Occipital lobe (tissue), 2 donors: ENCODE results near the gene CPE. TPM values are rescaled to one million over a fixed set of nuclear protein-coding genes. Genes with fewer than 3 reads are reported as not detected.
"Not testable (repeated sequence)": the region's sequence is repeated elsewhere in the genome, so short reads cannot be mapped to it uniquely, and the experiment has no call there.

Experiments used
- DNase-seq: peaks from one replicate; lab custom pipeline; 2025; lab: John Stamatoyannopoulos, UW
- total RNA-seq: library from RNA; depleted of rRNA; stranded (reverse); fragments of >200 nt; gene quantifications from one replicate; pipeline ENCODE4 v1.2.3, GENCODE V29; 2014

Gene CPE
- total RNA-seq, 1 donor from 2014 or later: 347 TPM

DNA sequence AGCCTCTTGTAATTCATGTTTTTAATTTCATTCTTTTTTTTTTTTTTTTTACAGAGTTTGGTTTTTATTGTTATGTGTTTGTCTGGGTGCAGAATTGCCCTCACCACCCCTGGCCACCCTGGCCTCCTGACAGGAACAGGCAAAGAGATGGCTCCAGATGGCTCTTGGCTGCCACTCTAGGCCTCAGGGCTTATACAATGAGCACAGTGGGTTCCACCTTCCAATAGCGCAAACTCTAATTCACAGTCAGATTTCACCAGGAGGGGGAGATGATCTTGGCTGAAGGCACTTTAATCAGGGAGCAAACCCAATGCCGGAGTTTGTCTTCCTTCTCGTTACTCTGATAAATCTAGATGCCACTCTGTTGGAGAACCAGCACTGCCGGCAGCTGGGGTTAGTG is 24.8 kb downstream of the CPE start:
- DNase-seq: no peak

DNA sequence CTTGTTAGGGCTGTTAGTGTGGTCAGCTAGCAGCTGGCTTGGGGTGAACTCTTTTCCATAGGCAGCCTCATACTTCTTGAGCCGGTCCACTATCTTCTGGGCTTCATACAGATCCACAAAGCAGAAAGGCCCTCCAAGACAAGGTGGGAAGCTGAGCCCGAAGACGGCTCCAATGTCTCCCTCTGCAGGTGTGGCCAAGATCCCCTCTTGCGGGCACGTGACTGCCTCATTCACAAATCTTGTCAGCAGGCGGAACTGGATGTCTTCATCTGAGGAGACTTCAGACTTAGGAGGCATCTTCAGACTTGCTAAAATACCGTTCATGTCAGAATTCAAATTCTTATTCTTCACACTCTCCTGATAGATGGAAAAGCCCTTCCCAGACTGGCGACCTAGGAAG is 25.3 kb downstream of the CPE start:
- DNase-seq: no peak

DNA sequence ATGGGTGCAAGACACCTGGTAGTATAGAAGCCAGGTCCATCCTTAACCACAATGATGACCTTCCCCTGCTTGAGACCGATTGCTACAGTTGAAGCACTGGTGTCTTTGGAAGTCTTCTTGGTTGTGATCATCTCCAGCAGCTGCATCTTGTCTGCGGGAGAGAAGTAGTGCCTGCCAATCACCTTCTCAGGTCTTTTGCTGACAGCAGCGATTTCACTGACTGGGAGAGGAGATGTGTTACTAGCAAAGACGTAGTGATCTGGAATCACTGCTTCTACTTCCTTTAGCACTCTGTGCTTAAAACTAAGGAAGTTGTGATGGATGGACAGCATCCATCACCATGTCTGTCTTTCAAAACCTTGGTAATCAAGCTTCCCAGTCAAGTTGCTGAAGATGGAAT is 25.9 kb downstream of the CPE start:
- no peak for DNase-seq

DNA sequence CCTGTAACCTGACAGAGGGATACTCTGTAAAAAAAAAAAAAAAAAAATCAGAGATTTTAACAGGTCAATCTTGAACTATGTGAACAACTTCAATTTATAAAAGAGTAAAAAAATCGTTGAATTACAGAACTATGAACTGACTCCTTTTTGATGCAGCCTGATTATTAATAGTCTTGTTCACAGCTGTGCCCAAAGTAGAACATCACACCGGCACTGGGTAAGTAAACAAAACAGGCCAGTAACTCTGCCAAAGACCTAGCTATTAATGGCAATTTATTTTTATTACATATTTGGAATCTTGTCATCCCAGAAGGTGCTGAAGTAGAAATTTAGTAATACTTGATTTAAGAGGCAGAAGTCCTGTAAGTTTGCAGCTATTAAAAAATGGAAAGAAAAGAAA is 31.4 kb downstream of the CPE start:
- DNase-seq: no peak

DNA sequence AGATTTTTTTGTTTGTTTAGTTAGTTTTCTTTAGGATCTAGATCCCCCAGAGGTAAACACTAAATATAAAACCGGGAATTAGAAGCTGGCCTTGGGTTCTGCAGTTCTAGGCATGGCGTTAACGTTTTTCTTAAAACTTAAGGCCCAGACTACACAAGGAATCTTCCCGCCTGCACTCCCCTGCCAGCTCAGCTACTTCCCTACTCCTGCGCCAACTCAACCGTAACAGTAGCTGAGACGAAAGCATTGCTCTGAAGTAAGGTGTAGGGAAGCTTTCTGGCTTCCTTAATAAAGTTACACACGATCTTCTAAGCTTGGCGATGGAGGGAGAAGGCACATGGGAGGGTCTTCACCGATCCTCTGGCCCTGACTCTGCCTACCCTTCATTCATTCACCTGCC is 37.1 kb downstream of the CPE start:
- DNase-seq: no peak

DNA sequence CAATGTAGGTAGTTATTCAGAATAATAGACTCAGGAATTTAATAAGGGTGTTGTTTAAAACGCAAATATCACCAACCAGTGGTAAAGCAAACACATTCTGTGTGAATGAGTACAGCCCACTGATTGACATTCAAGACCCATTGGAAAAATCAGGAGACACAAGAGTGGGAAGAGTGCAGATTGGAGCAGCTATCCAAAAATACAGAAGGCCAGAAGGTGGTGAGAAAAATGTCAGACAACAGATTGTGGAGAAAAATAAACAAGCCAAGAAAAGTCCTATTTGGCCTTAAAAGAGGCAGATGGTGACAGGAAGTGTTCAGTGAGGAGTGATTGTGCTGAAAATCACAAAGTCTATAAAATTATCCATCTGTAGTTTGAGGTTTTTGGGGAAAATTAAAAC is 39.3 kb downstream of the CPE start:
- DNase-seq: no peak

DNA sequence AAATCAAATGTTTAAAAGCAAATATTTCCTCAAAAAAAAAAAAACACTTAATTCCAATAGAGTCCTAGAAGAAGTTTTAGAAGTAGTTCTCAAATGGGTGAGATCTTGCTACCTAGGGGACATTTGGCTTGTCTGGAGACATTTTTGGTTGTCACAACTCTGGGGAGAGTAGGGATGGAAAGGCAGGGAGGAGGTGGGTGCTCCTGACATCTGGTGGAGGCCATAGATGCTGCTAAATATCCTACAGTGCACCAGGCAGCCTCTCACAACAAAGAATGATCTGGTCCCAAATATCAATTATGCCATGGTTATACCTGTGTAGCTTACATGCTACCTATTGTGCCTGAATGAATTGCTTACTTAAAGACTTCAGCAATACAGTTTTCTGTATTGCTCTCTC is 46.8 kb downstream of the CPE start:
- DNase-seq: no peak

DNA sequence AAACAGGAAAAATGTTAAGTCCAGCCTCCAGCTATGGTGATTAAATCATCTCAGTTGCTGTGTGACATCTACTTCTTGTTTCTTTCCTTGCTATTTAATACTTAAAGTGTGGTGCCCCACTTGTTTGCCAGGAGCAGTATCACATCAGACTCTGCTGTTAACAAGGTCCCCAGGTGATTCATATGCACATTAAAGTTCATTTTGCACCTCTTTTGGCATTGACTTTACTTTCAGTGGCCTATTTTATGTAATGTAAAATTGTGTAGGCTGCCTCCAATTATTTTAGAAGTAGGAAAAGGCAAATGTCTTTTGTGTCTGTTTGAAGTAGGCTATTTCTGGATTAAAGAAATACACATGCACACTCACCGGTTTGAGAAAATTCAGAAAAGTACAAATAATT is 47.5 kb downstream of the CPE start:
- no peak for DNase-seq

DNA sequence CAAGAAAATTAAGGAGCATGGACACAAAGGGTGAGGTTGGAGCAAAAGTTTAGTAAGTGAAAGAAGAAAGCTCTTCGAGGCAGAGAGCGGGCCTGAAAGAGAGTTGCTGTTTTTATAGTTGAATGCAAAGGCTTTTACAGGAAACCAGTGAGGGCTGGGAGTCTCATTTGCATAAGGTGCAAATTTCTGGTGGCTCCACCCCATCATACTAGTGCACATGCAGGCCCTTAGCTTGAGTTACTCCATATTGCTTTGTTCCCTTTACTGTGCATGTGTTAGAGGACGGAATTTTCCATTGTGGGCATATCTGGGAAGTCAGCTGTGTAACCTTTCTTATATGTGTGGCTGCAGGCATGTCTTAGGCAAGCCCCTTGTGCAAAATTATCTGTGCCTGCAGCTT is 48.0 kb downstream of the CPE start:
- no peak for DNase-seq

DNA sequence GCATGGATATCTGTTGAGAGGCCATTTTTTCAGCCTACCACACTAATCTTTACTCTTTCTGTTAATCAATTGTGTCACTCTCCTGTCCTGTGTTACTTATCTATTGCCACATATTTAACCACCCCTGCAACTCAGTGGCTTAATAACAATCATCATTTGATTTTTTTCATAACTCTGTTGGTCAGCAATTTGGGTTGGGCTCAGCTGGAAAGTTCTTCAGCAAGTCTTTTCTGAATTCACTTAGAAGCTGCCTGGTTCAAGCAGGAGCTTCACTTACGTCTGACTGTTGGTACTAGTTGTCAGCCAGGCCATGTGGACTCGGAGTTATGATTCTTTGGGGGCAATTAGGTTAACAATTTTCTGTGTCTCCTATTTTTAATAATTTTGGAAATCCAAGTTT is 50.1 kb downstream of the CPE start:
- DNase-seq: no peak

DNA sequence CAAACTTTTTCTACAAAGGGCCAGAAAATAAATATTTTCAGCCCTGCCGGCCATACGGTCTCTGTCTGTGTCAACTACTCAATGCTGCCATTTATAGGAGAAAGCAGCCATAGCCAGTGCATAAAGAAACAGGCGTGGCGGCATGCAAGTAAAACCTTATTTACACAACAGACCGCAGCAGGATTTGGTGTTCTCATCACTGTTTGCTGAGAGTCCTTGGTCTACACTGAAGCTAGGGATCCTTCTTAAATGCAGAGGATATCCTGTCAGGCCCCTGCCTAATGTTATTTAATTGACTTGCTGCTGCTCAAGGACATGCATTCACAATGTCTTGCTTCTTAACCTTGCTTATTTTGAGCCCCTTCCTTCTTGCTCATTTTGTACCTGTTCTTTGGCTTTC is 54.7 kb downstream of the CPE start:
- DNase-seq: no peak

DNA sequence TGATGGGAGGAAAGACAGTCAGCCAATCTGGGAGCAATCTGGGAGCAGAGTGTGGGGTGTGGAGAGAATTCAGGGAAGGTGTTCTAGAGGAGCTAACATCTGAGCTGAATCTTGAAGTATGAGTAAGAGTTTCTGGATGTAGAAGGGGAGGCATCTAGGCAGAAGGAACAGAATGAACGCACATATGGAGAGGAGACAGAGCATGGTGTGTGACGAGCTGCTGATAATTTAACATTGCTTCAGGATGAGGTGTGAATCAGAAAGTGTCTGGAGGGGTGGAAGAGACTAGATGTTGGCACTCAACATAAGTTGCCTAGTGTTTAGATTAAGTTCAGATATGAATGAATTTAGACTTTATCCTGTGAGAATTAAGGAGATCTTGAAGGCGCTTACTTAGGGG is 58.9 kb downstream of the CPE start:
- DNase-seq: no peak

DNA sequence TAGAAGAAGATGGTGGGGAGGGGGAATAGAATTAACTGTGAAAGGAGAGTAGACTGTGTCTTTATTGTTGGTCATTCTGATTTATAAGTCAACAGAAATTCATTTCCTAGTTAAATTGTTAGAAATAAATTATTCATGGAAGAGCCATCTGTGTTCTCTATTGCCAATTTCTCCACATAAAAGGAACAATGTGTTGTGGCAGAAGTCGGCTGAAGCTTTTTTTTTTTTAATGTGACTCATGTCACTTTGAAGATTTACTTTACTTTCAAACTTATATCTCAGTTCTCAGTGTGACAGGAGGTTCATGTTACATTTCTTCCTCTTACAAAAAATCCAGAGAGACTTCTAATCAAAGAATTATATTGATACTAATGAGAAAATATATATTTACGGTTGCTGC is 60.5 kb downstream of the CPE start:
- DNase-seq: no peak

DNA sequence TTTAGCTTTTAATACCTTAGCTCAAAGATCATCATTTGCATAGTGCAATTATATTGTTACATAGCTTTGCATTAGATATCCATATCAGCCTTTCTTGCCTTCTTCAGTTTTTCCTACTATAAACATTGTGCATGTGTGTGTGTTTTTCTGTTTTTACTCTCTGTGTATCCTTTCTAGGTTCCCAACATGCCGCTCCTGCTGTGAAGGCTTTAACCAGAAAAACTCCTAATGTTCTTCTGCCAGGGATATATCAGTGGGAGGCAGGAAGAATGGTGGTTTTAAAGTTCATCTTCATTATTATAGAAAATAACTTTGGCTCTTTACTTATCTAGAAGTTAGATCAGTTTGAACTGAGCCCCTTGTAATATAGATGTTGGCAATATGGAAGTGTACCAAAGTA is 61.2 kb downstream of the CPE start:
- no peak for DNase-seq

DNA sequence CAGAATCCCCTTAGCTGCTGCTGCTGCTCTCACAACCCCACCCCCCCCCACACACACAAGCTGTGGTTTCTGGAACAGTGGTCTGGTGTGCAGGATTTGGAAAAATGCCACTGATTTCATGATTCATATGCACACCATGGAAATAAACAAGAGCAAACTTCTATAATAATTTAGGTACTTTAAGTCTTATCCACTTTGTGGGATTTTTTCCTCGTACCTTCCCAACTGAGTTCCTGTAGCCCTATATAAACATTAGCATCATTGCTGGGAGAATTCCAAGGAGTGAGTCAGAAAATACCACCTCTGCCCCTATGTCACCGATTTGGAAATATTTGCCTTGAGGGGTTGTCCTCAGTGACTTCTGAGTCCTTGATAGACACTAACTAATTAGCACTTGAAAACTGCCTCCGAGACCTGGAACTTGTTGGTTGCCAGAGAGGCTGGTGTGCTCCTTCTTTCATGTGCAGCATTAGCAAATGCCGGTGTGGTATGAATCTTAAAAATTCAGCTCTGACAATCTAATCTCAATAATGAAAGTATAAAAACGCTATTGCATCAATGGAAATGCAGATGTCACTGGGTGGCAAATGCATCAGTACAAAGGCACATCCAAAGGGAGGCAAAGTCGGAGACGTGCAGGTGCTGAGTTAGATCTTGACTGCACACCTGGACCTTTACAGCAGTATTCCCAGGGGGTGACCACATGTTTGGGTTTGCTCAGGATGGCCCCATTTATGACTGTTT is 61.8 kb downstream of the CPE start:
- DNase-seq: no peak

DNA sequence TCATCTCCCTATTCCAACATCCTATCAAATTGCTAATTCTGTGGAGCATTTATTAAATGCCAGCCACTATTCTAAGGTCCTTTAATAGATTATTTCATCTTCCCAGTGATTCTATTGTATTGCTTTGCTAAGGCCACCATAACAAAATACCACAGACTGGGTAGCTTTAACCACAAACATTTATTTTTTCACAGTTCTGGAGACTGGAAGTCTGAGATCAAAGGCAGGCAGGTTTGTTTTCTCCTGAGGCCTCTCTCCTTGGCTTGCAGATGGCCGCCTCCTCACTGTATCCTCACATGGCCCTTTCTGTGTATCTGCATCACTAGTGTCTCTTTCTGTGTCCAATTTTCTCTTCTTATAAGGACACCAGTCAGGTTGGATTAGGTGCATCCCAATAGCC is 64.5 kb downstream of the CPE start:
- no peak for DNase-seq

DNA sequence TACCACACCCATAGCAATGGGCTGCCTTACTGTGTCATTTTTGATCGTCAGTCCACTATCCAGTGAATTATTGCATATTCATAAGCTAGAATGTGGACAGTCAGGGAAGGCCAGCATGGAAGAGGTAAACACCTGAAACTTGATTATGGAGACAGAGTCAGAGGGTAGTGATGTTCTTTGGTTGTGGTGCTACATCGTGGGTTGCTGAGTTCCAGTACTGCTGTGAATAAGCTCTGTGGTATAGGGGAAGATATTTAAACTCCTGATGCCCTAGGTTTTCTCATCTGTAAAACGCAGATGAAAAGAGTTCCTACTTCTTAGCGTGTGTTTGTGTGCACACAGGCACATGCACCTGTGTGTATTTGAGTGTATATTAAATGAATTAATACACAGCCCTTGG is 69.9 kb downstream of the CPE start:
- DNase-seq: no peak

DNA sequence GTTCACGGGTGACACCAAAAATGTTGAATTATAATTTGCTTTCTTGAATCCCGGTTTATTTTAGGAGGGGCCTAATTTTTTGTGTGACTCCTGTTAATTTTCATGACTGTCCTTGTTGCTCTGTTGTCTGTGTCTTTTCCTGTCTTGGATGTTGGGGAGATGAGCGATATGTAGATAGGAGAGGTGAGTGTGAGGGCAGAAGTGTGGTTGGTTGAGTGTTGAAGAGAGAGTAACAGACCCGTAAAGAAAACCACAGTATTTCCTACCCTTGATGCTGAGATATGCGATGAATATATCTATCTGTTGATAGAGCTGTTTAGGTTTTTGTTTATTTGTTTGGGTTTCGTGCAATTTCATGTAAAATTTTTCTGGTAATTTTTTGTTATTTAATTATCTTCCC is 70.5 kb downstream of the CPE start:
- no peak for DNase-seq

DNA sequence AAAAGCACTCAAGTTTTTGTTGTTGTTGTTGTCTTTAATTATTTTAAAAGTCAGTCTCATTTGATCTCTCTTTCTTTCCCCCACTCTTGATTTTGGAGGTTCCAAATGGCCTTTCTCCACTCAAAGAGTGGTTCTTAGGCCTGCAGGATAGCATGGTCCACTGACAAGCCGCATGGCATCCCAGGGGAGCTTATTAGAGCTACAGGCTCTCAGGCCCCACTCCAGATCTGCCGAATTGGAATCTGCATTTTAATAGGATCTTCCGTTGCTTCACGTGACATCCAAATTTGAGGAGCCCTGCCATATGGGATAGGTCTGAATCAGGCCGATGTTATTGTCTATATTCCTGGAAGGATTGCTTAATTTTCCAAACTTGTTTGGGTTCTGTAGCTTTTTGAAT is 72.1 kb downstream of the CPE start:
- no peak for DNase-seq

DNA sequence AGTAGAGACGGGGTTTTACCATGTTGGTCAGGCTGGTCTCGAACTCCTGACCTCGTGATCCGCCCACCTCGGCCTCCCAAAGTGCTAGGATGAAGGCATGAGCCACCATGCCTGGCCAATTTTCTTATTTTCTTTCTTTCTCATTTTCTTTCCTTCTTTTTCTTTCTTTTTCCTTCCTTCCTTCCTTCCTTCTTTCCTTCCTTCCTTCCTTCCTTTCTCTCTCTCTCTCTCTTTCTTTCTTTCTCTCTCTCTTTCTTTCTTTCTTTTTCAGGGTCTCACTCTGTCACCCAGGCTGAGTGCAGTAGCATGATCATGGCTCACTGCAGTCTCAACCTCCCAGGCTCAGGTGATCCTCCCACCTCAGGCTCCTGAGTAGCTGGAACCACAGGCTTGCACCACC is 74.3 kb downstream of the CPE start:
- DNase-seq: not testable (repeated sequence)

DNA sequence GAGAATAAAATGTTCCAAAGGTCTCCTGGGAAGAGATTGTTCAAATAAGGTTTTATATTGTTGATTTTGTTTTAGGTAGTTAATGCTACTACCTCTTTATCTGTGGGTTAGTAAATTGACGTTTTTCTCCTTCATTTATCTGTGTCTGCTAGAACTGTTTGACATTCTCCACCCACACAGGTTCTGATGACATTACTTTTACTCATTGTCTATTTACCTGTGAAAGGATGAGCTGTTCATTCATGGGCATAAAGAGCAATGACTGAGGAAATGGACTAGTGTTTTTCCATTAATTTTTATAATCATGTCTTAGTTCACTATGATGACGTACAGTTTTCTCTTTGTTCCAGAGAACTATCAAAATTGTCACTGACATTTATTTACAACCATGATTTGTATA is 75.6 kb downstream of the CPE start:
- no peak for DNase-seq

DNA sequence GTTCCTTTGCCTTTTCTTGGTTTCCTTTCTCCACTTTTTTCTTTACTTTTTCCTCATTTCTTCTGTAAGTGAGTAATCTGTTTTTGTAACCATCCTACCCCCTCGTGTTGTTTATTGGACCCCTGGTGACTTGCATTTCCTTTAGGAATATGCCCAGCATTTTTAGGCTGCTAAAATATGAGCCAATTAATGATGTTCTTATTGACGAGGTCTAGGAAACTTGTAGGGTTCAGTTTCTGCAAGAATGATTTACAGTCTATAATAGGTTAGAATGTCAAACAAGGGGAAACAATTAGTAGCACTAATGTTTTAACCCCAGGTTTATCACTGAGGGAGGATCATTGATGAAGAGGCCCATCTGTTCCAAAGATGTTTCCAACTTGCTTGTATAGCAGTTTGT is 79.0 kb downstream of the CPE start:
- DNase-seq: no peak

DNA sequence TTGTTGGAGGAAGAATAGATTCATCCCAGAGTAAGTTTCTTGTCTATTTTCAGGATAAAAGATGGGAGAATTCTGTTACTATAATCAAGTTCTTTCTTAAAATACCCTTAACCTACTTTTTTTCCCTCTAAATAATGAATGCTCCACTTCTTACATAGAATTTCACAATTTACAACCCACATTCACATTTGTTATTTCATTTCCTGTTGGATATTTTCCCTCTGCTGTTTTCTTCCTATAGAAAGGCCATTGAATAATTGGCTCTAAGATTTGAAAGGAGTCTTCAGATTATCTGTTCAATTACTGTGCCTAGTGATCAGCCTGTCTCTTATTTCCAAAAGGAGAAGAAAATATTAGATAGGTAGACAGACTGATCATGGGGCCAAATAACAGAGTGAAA is 79.7 kb downstream of the CPE start:
- no peak for DNase-seq

DNA sequence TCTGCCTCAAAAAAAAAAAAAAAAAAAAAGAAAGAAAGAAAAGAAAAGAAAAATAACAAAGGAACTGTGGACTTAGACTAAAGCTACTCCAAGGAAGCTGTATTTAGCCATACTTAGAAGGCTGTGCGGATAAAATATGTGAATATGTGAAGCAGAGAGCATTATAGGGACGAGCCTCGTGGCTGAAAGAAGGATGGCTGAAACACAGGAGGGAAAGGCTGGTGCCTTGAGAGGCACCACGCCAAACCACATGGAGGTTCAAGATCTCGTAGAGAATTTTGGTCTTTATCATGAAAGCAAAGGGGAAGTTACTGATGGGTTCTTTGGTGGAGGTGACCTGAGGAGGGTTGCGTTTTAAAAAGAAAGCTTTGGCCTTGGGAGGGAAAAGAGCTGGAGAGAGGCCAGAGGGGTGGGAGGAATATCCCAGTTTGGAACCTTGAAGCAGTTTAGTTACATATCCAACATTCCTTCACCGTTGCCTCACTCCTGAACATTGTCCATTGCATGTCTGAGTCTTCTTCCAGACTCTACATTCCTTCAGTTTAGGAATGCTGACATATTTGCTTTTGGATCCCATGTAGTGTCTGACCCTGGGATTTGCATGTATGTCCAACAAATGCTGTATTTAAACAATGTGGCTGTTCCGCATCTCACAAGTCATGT is 82.5 kb downstream of the CPE start:
- no peak for DNase-seq
